HEK293 (cell line): ENCODE measurements around the gene ZNF467.

Source experiments
- CTCF ChIA-PET: fragments of 350-600 bp; formaldehyde crosslinking; extraction: SDS; loops from one replicate; lab custom pipeline; 2021; ENCODE audit warnings: antibody characterized with exemption; lab: Yijun Ruan, JAX
- POLR2A ChIA-PET: fragments of 300-600 bp; formaldehyde crosslinking; extraction: SDS; loops from one replicate; lab custom pipeline; 2020; ENCODE audit warnings: antibody characterized with exemption, inconsistent platforms; lab: Yijun Ruan, JAX
- H3K27ac ChIP-seq: fragments of 200-500 bp; sonication (Bioruptor generic); 2 replicates; pipeline ENCODE4 v1.5.1; 2014; ENCODE audit warnings: low read depth, low read length, control low read depth, inconsistent platforms; ENCODE audit errors: extremely low read depth
- H3K36me3 ChIP-seq, 2 experiments: fragments of 200-500 bp in 1 of 2; sonication (Bioruptor generic) in 1 of 2; 1 replicate in 1 of 2; 2 replicates in 1 of 2; pipeline ENCODE4 v1.5.1; 2014 to 2017; ENCODE audit warnings: inconsistent platforms in 2 of 2, low read length in 2 of 2; ENCODE audit not compliant: control insufficient read depth in 2 of 2, insufficient read depth in 1 of 2
- H3K4me1 ChIP-seq: fragments of 200-500 bp; sonication (Bioruptor generic); 2 replicates; pipeline ENCODE4 v1.5.1; 2014; ENCODE audit warnings: mild to moderate bottlenecking, low read length, inconsistent platforms; ENCODE audit not compliant: control insufficient read depth, insufficient read depth
- H3K4me3 ChIP-seq: 2 replicates; pipeline ENCODE4 v1.5.1; 2011; ENCODE audit warnings: low read depth, mild to moderate bottlenecking, control low read depth, low read length, moderate library complexity
- H3K9me3 ChIP-seq: fragments of 200-500 bp; sonication (Bioruptor generic); 2 replicates; pipeline ENCODE4 v1.5.1; 2014; ENCODE audit warnings: low read depth, low read length, inconsistent platforms; ENCODE audit not compliant: control insufficient read depth, insufficient read depth
- GLIS1 ChIP-seq: fragments of 450-650 bp; formaldehyde crosslinking; IDR thresholded peaks from 2 replicates; pipeline ENCODE4 v1.5.1; 2016; ENCODE audit warnings: missing biosample characterization, missing genetic modification characterization
- OSR2 ChIP-seq: fragments of 450-650 bp; formaldehyde crosslinking; IDR thresholded peaks from 2 replicates; pipeline ENCODE4 v1.5.1; 2016; ENCODE audit warnings: missing biosample characterization, missing genetic modification characterization
- SP3 ChIP-seq: fragments of 450-650 bp; formaldehyde crosslinking; IDR thresholded peaks from 2 replicates; pipeline ENCODE4 v1.5.1; 2016; ENCODE audit warnings: missing biosample characterization, missing genetic modification characterization
- YY1 ChIP-seq: fragments of 450-650 bp; formaldehyde crosslinking; IDR thresholded peaks from 2 replicates; pipeline ENCODE4 v1.5.1; 2018; ENCODE audit warnings: missing biosample characterization, missing genetic modification characterization
- ZBTB1 ChIP-seq: fragments of 450-650 bp; formaldehyde crosslinking; IDR thresholded peaks from 2 replicates; pipeline ENCODE4 v1.5.1; 2016; ENCODE audit warnings: missing biosample characterization, missing genetic modification characterization
- ZBTB17 ChIP-seq: fragments of 450-650 bp; formaldehyde crosslinking; IDR thresholded peaks from 2 replicates; pipeline ENCODE4 v1.5.1; 2016; ENCODE audit warnings: missing biosample characterization, missing genetic modification characterization
- ZNF169 ChIP-seq: fragments of 450-650 bp; formaldehyde crosslinking; IDR thresholded peaks from 2 replicates; pipeline ENCODE4 v1.5.1; 2016; ENCODE audit warnings: missing biosample characterization, missing genetic modification characterization
- ZNF23 ChIP-seq: fragments of 450-650 bp; formaldehyde crosslinking; IDR thresholded peaks from 2 replicates; pipeline ENCODE4 v1.5.1; 2016; ENCODE audit warnings: missing biosample characterization, missing genetic modification characterization, borderline replicate concordance
- ZNF248 ChIP-seq: fragments of 450-650 bp; formaldehyde crosslinking; IDR thresholded peaks from 2 replicates; pipeline ENCODE4 v1.5.1; 2017; ENCODE audit warnings: missing biosample characterization, missing genetic modification characterization
- ZNF302 ChIP-seq: fragments of 450-650 bp; formaldehyde crosslinking; IDR thresholded peaks from 2 replicates; pipeline ENCODE4 v1.5.1; 2016; ENCODE audit warnings: missing biosample characterization, missing genetic modification characterization, low read depth
- ZNF311 ChIP-seq: fragments of 450-650 bp; formaldehyde crosslinking; IDR thresholded peaks from 2 replicates; pipeline ENCODE4 v1.5.1; 2017; ENCODE audit warnings: missing biosample characterization, missing genetic modification characterization, borderline replicate concordance
- ZNF514 ChIP-seq: fragments of 450-650 bp; formaldehyde crosslinking; IDR thresholded peaks from 2 replicates; pipeline ENCODE4 v1.5.1; 2016; ENCODE audit warnings: missing biosample characterization, missing genetic modification characterization
- ZNF658 ChIP-seq: fragments of 450-650 bp; formaldehyde crosslinking; IDR thresholded peaks from 2 replicates; pipeline ENCODE4; 2016; ENCODE audit warnings: missing biosample characterization, missing genetic modification characterization
- ZSCAN23 ChIP-seq: fragments of 450-650 bp; formaldehyde crosslinking; IDR thresholded peaks from 2 replicates; pipeline ENCODE4 v1.5.1; 2016; ENCODE audit warnings: missing biosample characterization, missing genetic modification characterization
- TF ChIP-seq, protein P1 (sequence below): fragments of 450-650 bp; formaldehyde crosslinking; IDR thresholded peaks from 2 replicates; pipeline ENCODE4 v1.5.1; 2016; ENCODE audit warnings: missing biosample characterization, missing genetic modification characterization
- TF ChIP-seq, protein P2 (sequence below): fragments of 450-650 bp; formaldehyde crosslinking; conservative IDR thresholded peaks from 2 replicates; pipeline ENCODE4 v1.5.1; 2016; ENCODE audit warnings: low read depth, missing biosample characterization, missing genetic modification characterization
- TF ChIP-seq, protein P3 (sequence below): fragments of 450-650 bp; IDR thresholded peaks from 2 replicates; pipeline ENCODE4 v1.5.1; 2018; ENCODE audit warnings: missing biosample characterization, missing genetic modification characterization
- TF ChIP-seq, protein P4 (sequence below): fragments of 450-650 bp; formaldehyde crosslinking; IDR thresholded peaks from 2 replicates; pipeline ENCODE4 v1.5.1; 2016; ENCODE audit warnings: missing biosample characterization, missing genetic modification characterization, low read depth

The ZNF467 gene

DNA sequence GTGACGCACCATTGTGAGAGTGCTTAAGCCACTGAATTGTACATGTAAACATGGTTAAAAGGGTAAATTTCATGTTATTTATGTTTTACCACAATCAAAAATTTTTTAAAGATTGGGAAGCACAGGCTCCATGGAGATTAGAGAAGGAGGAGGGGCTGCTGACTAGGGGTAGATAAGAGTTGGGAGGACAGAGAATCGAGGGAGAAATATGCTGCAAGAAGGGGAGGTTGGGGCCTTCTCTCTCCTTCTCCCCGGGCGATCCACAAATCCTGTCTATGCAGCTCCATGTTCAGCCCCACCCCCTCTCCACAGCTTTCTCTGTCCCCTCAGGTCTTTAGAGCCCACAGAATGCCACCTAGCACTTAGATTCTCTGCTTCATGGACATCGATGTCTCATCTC is 12.1 kb downstream of the ZNF467 start:
- ChIA-PET CTCF (interaction anchor here (0.9 kb wide), 1 partner anchor 99 kb away, joined by 7 read pairs; no protein-coding TSS in a partner anchor), POLR2A (no interaction called here)
- Histone ChIP-seq H3K9me3 (no peaks in the 10 kb centered on the region), H3K27ac (no peak overlapping the region), H3K4me3 (no peak overlapping the region), H3K36me3 (peaks cover 0 to 7% of the 10 kb centered on the region in 2 experiments; a peak in 1 of 3 replicates), H3K4me1 (no peaks in the 10 kb centered on the region)
- TF ChIP-seq ZNF514 (no peak), YY1 (no peak), SP3 (no peak), ZNF23 (no peak), ZNF169 (no peak)
- TF ChIP-seq, protein P1, sequence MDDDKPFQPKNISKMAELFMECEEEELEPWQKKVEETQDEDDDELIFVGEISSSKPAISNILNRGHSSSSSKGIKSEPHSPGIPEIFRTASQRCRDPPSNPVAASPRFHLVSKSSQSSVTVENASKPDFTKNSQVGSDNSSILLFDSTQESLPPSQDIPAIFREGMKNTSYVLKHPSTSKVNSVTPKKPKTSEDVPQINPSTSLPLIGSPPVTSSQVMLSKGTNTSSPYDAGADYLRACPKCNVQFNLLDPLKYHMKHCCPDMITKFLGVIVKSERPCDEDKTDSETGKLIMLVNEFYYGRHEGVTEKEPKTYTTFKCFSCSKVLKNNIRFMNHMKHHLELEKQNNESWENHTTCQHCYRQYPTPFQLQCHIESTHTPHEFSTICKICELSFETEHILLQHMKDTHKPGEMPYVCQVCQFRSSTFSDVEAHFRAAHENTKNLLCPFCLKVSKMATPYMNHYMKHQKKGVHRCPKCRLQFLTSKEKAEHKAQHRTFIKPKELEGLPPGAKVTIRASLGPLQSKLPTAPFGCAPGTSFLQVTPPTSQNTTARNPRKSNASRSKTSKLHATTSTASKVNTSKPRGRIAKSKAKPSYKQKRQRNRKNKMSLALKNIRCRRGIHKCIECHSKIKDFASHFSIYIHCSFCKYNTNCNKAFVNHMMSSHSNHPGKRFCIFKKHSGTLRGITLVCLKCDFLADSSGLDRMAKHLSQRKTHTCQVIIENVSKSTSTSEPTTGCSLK: no peak
- TF ChIP-seq, protein P2, sequence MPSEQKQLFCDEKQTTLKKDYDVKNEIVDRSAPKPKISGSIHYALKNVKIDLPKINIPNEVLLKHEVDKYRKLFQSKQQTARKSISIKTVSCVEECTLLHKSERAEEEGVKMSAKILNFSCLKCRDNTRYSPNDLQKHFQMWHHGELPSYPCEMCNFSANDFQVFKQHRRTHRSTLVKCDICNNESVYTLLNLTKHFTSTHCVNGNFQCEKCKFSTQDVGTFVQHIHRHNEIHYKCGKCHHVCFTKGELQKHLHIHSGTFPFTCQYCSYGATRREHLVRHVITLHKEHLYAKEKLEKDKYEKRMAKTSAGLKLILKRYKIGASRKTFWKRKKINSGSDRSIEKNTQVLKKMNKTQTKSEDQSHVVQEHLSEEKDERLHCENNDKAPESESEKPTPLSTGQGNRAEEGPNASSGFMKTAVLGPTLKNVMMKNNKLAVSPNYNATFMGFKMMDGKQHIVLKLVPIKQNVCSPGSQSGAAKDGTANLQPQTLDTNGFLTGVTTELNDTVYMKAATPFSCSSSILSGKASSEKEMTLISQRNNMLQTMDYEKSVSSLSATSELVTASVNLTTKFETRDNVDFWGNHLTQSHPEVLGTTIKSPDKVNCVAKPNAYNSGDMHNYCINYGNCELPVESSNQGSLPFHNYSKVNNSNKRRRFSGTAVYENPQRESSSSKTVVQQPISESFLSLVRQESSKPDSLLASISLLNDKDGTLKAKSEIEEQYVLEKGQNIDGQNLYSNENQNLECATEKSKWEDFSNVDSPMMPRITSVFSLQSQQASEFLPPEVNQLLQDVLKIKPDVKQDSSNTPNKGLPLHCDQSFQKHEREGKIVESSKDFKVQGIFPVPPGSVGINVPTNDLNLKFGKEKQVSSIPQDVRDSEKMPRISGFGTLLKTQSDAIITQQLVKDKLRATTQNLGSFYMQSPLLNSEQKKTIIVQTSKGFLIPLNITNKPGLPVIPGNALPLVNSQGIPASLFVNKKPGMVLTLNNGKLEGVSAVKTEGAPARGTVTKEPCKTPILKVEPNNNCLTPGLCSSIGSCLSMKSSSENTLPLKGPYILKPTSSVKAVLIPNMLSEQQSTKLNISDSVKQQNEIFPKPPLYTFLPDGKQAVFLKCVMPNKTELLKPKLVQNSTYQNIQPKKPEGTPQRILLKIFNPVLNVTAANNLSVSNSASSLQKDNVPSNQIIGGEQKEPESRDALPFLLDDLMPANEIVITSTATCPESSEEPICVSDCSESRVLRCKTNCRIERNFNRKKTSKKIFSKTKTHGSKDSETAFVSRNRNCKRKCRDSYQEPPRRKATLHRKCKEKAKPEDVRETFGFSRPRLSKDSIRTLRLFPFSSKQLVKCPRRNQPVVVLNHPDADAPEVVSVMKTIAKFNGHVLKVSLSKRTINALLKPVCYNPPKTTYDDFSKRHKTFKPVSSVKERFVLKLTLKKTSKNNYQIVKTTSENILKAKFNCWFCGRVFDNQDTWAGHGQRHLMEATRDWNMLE (tag by site-specific recombination): no peak

DNA sequence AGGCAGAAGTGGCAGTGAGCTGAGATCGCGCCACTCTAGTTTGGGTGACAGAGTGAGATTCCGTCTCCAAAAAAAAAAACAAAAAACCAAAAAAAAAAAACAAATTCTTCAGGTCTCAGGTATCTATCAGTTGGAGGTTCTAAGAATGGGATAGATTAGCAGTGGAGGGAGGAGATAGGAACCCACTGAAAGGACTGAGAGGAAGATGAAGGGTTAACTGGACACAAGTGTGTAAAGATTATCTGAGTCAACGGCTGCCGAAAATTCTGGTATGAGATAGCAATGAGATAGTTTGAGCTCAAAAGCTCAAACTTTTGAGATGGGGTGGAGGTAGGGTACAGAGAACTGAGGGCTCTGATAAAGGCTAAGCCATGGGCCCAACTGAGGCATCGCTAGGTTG is 12.8 kb downstream of the ZNF467 start:
- Histone ChIP-seq H3K27ac (no peak overlapping the region), H3K36me3 (peaks cover 0 to 3% of the 10 kb centered on the region in 2 experiments; a peak in 1 of 3 replicates), H3K4me3 (no peak overlapping the region), H3K4me1 (no peaks in the 10 kb centered on the region), H3K9me3 (no peaks in the 10 kb centered on the region)
- no peak for TF ChIP-seq ZBTB1 (tag by site-specific recombination)
- POLR2A ChIA-PET: interaction anchor here (0.6 to 0.8 kb wide), 3 partner anchors 18 to 1217 kb away, joined by 3 read pairs; no protein-coding TSS in a partner anchor
- CTCF ChIA-PET: interaction anchor here (0.6 to 2.5 kb wide), 3 partner anchors 9 to 98 kb away, joined by 6 to 10 read pairs (median 7); no protein-coding TSS in a partner anchor

DNA sequence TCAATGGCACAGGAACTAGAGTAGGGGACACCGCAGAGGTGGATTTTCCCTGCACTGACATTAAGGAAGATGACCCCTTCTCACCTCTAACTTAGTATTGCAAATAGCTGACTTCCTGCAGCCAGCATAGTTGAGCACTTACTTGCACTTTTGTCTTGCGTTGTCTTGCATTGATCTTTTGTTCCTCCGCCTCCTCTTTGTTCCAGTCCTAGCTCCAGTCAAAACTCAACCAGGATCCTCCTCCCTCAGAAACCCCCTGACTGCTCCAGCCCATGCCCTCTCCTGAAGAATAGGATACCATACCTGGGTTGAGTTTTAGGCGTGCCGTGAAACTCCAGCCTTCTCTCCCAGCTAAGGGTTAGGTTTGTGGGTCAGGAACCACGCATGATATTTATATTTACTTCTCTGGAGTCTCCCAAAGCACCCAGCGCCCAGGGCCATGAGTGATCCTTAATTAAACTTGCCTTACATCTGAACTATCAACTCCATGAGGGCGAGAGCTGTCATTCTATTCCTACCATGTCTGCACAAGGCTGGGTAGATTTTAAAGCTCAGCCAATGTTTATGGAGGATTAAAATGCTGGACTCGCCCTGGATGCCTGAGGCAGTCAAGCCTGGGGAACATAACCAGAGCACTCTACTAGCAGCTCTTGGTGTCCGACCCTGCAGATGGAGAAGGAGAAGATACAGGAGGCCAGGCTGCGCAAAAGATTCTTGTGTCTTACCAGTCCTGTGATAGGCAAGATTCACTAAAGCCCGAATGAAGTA is 14.1 kb downstream of the ZNF467 start:
- Histone ChIP-seq H3K36me3 (no peaks in the 10 kb centered on the region), H3K4me3 (no peak overlapping the region), H3K9me3 (no peaks in the 10 kb centered on the region), H3K4me1 (no peaks in the 10 kb centered on the region), H3K27ac (no peak overlapping the region)
- POLR2A ChIA-PET: no interaction called here
- CTCF ChIA-PET: interaction anchor here (0.6 to 2.5 kb wide), 3 partner anchors 10 to 17 kb away, joined by 3 to 10 read pairs (median 3); no protein-coding TSS in a partner anchor
- TF ChIP-seq ZNF248 (tag by site-specific recombination) (no peak), ZNF311 (tag by site-specific recombination) (no peak), ZNF302 (tag by site-specific recombination) (no peak), ZBTB17 (tag by site-specific recombination) (no peak), ZSCAN23 (tag by site-specific recombination) (no peak), ZNF658 (tag by site-specific recombination) (no peak), OSR2 (tag by site-specific recombination) (no peak), GLIS1 (tag by site-specific recombination) (no peak)
- TF ChIP-seq, protein P3, sequence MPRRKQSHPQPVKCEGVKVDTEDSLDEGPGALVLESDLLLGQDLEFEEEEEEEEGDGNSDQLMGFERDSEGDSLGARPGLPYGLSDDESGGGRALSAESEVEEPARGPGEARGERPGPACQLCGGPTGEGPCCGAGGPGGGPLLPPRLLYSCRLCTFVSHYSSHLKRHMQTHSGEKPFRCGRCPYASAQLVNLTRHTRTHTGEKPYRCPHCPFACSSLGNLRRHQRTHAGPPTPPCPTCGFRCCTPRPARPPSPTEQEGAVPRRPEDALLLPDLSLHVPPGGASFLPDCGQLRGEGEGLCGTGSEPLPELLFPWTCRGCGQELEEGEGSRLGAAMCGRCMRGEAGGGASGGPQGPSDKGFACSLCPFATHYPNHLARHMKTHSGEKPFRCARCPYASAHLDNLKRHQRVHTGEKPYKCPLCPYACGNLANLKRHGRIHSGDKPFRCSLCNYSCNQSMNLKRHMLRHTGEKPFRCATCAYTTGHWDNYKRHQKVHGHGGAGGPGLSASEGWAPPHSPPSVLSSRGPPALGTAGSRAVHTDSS: no peak
- TF ChIP-seq, protein P4, sequence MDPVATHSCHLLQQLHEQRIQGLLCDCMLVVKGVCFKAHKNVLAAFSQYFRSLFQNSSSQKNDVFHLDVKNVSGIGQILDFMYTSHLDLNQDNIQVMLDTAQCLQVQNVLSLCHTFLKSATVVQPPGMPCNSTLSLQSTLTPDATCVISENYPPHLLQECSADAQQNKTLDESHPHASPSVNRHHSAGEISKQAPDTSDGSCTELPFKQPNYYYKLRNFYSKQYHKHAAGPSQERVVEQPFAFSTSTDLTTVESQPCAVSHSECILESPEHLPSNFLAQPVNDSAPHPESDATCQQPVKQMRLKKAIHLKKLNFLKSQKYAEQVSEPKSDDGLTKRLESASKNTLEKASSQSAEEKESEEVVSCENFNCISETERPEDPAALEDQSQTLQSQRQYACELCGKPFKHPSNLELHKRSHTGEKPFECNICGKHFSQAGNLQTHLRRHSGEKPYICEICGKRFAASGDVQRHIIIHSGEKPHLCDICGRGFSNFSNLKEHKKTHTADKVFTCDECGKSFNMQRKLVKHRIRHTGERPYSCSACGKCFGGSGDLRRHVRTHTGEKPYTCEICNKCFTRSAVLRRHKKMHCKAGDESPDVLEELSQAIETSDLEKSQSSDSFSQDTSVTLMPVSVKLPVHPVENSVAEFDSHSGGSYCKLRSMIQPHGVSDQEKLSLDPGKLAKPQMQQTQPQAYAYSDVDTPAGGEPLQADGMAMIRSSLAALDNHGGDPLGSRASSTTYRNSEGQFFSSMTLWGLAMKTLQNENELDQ (tag by site-specific recombination): no peak
